Astrocyte (in vitro differentiated cells and primary cell): ENCODE measurements around the gene CERKL.

Source experiments
- CTCF ChIP-seq: IDR thresholded peaks from 2 replicates; pipeline ENCODE4 v1.5.1; 2011; ENCODE audit warnings: low read depth, mild to moderate bottlenecking, inconsistent platforms, low read length, moderate library complexity; ENCODE audit not compliant: insufficient read depth
- EZH2 ChIP-seq: IDR thresholded peaks from 2 replicates; pipeline ENCODE4 v1.6.1; 2012; ENCODE audit warnings: mild to moderate bottlenecking, low read length, inconsistent platforms; ENCODE audit not compliant: insufficient read depth

GRCh38 chr2:181570059-181570458, 86.8 kb downstream of the CERKL start:
- TF ChIP-seq CTCF (no peak), EZH2 (no peak)
